A549 (cell line): Measurements from ENCODE around the gene PYGM.

Source experiments
- MAFK ChIP-seq: fragments of 450-650 bp; IDR thresholded peaks from 2 replicates; pipeline ENCODE4 v1.6.1; 2014; ENCODE audit not compliant: partially characterized antibody
- POLR2A ChIP-seq: IDR thresholded peaks from 2 replicates; pipeline ENCODE4 v1.6.1; 2012; ENCODE audit warnings: mild to moderate bottlenecking, low read length
- POLR2AphosphoS2 ChIP-seq: conservative IDR thresholded peaks from 2 replicates; pipeline ENCODE4 v1.6.1; 2012; ENCODE audit warnings: low read length, improper control_type of control experiment, inconsistent platforms
- RCOR1 ChIP-seq: fragments of 150-350 bp; IDR thresholded peaks from 2 replicates; pipeline ENCODE4 v1.6.1; 2014; ENCODE audit warnings: antibody characterized with exemption, low read length, low read depth
- ZC3H11A ChIP-seq: fragments of 450-650 bp; IDR thresholded peaks from 2 replicates; pipeline ENCODE4 v1.6.1; 2014; ENCODE audit warnings: antibody characterized with exemption, mild to moderate bottlenecking
- TF ChIP-seq, protein P1 (sequence below): fragments of >200 bp; sonication (Bioruptor Twin); formaldehyde crosslinking; IDR thresholded peaks from 3 replicates; pipeline ENCODE4 v1.5.1; 2016
- TF ChIP-seq, protein P2 (sequence below): fragments of 200-600 bp; sonication (generic); IDR thresholded peaks from 2 replicates; pipeline ENCODE4 v1.6.1; 2016; ENCODE audit warnings: antibody characterized with exemption, mild to moderate bottlenecking, moderate library complexity

DNA sequence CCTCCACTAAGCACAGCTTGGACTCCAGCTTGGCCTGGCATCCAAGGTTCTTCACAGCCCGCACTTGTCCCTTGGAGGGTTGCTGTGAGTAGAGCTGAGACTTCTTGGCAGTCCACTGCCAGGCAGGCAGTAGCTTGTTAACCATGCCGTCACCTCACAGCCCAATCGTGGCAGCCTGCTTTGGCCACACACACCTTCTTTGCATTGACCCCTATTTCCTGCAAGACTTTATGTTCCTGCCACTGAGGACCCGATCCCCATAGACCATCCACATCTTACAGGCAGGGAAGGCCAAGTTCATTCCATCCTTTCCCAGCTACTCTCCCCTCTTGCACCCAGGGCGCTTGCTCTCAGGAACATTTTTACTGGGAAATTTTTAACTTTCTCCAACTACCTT lies 2.5 kb upstream of the PYGM start:
- TF ChIP-seq POLR2A (no peak), ZC3H11A (no peak), POLR2AphosphoS2 (peak; percentile 92; the same call in 1 of the 2 replicates), RCOR1 (no peak), MAFK (no peak)
- TF ChIP-seq, protein P1, sequence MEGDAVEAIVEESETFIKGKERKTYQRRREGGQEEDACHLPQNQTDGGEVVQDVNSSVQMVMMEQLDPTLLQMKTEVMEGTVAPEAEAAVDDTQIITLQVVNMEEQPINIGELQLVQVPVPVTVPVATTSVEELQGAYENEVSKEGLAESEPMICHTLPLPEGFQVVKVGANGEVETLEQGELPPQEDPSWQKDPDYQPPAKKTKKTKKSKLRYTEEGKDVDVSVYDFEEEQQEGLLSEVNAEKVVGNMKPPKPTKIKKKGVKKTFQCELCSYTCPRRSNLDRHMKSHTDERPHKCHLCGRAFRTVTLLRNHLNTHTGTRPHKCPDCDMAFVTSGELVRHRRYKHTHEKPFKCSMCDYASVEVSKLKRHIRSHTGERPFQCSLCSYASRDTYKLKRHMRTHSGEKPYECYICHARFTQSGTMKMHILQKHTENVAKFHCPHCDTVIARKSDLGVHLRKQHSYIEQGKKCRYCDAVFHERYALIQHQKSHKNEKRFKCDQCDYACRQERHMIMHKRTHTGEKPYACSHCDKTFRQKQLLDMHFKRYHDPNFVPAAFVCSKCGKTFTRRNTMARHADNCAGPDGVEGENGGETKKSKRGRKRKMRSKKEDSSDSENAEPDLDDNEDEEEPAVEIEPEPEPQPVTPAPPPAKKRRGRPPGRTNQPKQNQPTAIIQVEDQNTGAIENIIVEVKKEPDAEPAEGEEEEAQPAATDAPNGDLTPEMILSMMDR, result no peak
- TF ChIP-seq, protein P2, sequence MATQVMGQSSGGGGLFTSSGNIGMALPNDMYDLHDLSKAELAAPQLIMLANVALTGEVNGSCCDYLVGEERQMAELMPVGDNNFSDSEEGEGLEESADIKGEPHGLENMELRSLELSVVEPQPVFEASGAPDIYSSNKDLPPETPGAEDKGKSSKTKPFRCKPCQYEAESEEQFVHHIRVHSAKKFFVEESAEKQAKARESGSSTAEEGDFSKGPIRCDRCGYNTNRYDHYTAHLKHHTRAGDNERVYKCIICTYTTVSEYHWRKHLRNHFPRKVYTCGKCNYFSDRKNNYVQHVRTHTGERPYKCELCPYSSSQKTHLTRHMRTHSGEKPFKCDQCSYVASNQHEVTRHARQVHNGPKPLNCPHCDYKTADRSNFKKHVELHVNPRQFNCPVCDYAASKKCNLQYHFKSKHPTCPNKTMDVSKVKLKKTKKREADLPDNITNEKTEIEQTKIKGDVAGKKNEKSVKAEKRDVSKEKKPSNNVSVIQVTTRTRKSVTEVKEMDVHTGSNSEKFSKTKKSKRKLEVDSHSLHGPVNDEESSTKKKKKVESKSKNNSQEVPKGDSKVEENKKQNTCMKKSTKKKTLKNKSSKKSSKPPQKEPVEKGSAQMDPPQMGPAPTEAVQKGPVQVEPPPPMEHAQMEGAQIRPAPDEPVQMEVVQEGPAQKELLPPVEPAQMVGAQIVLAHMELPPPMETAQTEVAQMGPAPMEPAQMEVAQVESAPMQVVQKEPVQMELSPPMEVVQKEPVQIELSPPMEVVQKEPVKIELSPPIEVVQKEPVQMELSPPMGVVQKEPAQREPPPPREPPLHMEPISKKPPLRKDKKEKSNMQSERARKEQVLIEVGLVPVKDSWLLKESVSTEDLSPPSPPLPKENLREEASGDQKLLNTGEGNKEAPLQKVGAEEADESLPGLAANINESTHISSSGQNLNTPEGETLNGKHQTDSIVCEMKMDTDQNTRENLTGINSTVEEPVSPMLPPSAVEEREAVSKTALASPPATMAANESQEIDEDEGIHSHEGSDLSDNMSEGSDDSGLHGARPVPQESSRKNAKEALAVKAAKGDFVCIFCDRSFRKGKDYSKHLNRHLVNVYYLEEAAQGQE, result no peak
